ENCODE measurements around the gene SLC46A2. TPM values are rescaled to one million over a fixed set of nuclear protein-coding genes. Genes with fewer than 3 reads are reported as not detected.

SLC46A2 gene
- total and polyA plus RNA-seq, 9 of the 15 experiments (the other 6 are each of a cell fraction or from before 2014, with no cell fraction given), result not detected

- ATAC-seq (peak; percentile 25; the same call in 1 of the 3 replicates), DNase-seq (ENCODE audit: extremely low read depth in 1 of 4, low spot score in 3 of 4) (no peak), FAIRE-seq (no peak)
- Histone ChIP-seq H3K4me1 (replicated peaks in 1 of 2; ENCODE audit: control insufficient read depth in 2 of 2, insufficient read depth in 2 of 2, low read length in 2 of 2) (peaks cover 4 to 8% of the 10 kb centered on the region in 2 experiments; a peak in 4 of 5 replicates), H3K9me3 (replicated peaks; ENCODE audit: control insufficient read depth, insufficient read depth, low read depth, low read length) (no peaks in the 10 kb centered on the region), H3K4me3 (no peak overlapping the region), H3K9me1 (ENCODE audit: control insufficient read depth, insufficient read depth, low read length) (no peaks in the 10 kb centered on the region), H3K27me3 (ENCODE audit: control insufficient read depth in 2 of 2, insufficient read depth in 2 of 2, low read length in 2 of 2) (no peaks in the 10 kb centered on the region; a peak in 1 of 5 replicates), H3K4me2 (ENCODE audit: insufficient read depth, low read length) (no peak overlapping the region), H2AFZ (ENCODE audit: low read depth, low read length) (no peak overlapping the region), H3K79me2 (ENCODE audit: control insufficient read depth, insufficient read depth, low read length) (no peaks in the 10 kb centered on the region), H3K9ac (ENCODE audit: insufficient read depth in 1 of 2, low read depth in 2 of 2, low read length in 2 of 2) (0 out of 4 replicates have a peak overlapping the region, but pooled peaks of 1 of the 2 experiments have one; percentile 63), H4K20me1 (replicated peaks; ENCODE audit: control insufficient read depth, insufficient read depth, low read length) (no peaks in the 10 kb centered on the region), H3K36me3 (ENCODE audit: control insufficient read depth, insufficient read depth, low read length) (no peaks in the 10 kb centered on the region), H3K27ac (ENCODE audit: extremely low read depth, low read depth, low read length) (no peak overlapping the region)
- ChIA-PET CTCF (ENCODE audit: low intra/inter-chr PET ratio) (no interaction called here), POLR2A (interaction anchor here (1.7 kb wide), 1 partner anchor 30 kb away, joined by 4 read pairs; no protein-coding TSS in a partner anchor)
- TF ChIP-seq ZNF57 (CRISPR knock-in tag; IDR thresholded peaks at IDR 0.05) (no peak), LARP7 (IDR thresholded peaks at IDR 0.05) (no peak), RAD51 (IDR thresholded peaks at IDR 0.05; ENCODE audit: borderline replicate concordance, low read depth) (no peak), TAF7 (tag; IDR thresholded peaks at IDR 0.05) (no peak), HNRNPH1 (optimal IDR thresholded peaks at IDR 0.05; ENCODE audit: low read depth, low read length) (no peak), BRD4 (IDR thresholded peaks at IDR 0.05) (no peak), AFF1 (IDR thresholded peaks at IDR 0.05; ENCODE audit: low read depth in 1 of 2, partially characterized antibody in 2 of 2) (no peak), ZNF277 (CRISPR knock-in tag; IDR thresholded peaks at IDR 0.05; ENCODE audit: borderline replicate concordance) (no peak), VEZF1 (CRISPR knock-in tag; IDR thresholded peaks at IDR 0.05) (no peak), ZNF224 (CRISPR knock-in tag; IDR thresholded peaks at IDR 0.05) (no peak), POLR2A (conservative IDR thresholded peaks at IDR 0.05) (no peak), MEIS2 (IDR thresholded peaks at IDR 0.05; ENCODE audit: partially characterized antibody) (no peak)
- no TSS peak for BruUV-seq (replicated peaks)
- 52% methylated on average over 11 of the region's 14 CpGs for WGBS (ENCODE audit: insufficient coverage, low coverage, missing lambda C conversion rate)
- intact Hi-C loops (cut with micrococcal nuclease) (no loop called here), in situ Hi-C loops (cut with MboI) (no loop called here)
These were observed 33.8 kb downstream of the SLC46A2 start for GRCh38 chr9:112856843-112857242.
